ENCODE results near the gene GUCY1A1. TPM values are rescaled to one million over a fixed set of nuclear protein-coding genes. Genes with fewer than 3 reads are reported as not detected.

Gene GUCY1A1
- total and polyA plus RNA-seq, 2 donors (not counting 1 experiment from before 2014, with no cell fraction given): 8.1 to 10.7 TPM

DNA sequence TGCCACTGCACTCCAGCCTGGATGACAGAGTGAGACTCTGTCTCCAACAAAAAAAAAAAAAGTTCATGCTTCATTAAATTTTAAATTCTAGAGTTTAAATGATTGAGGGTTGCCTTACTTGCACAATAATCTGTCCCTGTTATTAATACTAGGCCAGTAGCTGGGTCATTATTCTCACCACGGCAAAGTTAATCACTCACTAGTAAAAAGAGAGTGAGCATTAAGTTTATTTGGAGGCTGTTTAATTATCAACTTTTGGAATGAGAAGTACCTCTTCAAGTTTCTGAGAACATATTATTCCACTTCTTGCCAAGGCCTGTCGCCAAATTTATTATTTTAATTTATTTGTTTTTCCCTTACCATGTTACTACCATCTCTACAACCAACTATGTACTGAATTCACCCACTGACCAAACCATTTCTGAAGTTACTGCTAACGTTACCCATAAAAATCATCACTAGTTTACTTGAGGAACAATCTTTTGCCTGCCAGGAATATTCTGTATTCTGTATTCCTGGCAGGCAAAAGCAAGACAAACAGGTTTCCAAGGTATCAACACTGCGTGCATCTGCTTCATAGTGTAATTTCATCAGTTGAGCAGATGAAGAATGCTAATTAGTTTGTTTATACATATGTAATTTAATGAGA lies 26.5 kb downstream of the GUCY1A1 start:
- H3K4me2 ChIP-seq (ENCODE audit: extremely low read depth, insufficient read depth, low read length): no peak overlapping the region
- no peak overlapping the region for H3K4me3 ChIP-seq (replicated peaks in 1 of 4; ENCODE audit: control extremely low read depth in 1 of 4, insufficient read depth in 1 of 4, low read depth in 3 of 4, low read length in 4 of 4)
- H3K9me3 ChIP-seq (ENCODE audit: control insufficient read depth, insufficient read depth, low read depth, low read length): no peaks in the 10 kb centered on the region
- H3K36me3 ChIP-seq (ENCODE audit: control insufficient read depth, insufficient read depth, low read length): no peaks in the 10 kb centered on the region
- no peak overlapping the region for H2AFZ ChIP-seq (ENCODE audit: low read length)
- H3K27me3 ChIP-seq (ENCODE audit: control insufficient read depth, insufficient read depth, low read length): no peaks in the 10 kb centered on the region
- H3K79me2 ChIP-seq (ENCODE audit: control insufficient read depth, insufficient read depth, low read length): no peaks in the 10 kb centered on the region
- no peak for TF ChIP-seq EZH2 (IDR thresholded peaks at IDR 0.05; ENCODE audit: low read length, missing control alignments)
- TF ChIP-seq, protein P1, sequence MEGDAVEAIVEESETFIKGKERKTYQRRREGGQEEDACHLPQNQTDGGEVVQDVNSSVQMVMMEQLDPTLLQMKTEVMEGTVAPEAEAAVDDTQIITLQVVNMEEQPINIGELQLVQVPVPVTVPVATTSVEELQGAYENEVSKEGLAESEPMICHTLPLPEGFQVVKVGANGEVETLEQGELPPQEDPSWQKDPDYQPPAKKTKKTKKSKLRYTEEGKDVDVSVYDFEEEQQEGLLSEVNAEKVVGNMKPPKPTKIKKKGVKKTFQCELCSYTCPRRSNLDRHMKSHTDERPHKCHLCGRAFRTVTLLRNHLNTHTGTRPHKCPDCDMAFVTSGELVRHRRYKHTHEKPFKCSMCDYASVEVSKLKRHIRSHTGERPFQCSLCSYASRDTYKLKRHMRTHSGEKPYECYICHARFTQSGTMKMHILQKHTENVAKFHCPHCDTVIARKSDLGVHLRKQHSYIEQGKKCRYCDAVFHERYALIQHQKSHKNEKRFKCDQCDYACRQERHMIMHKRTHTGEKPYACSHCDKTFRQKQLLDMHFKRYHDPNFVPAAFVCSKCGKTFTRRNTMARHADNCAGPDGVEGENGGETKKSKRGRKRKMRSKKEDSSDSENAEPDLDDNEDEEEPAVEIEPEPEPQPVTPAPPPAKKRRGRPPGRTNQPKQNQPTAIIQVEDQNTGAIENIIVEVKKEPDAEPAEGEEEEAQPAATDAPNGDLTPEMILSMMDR (conservative IDR thresholded peaks at IDR 0.05 in 1 of 2, IDR thresholded peaks at IDR 0.05 in 1 of 2; ENCODE audit: low read depth in 1 of 2, low read length in 2 of 2): no peak
- H4K20me1 ChIP-seq (ENCODE audit: control insufficient read depth, extremely low read depth, insufficient read depth, low read length): no peaks in the 10 kb centered on the region
- H3K9ac ChIP-seq (ENCODE audit: insufficient read depth, low read length): no peak overlapping the region
- H3K4me1 ChIP-seq (ENCODE audit: control insufficient read depth, extremely low read depth, insufficient read depth, low read length): no peaks in the 10 kb centered on the region
- H3K27ac ChIP-seq (ENCODE audit: insufficient read depth, low read length): no peak overlapping the region
- no peak for DNase-seq (ENCODE audit: low read depth in 2 of 2)

DNA sequence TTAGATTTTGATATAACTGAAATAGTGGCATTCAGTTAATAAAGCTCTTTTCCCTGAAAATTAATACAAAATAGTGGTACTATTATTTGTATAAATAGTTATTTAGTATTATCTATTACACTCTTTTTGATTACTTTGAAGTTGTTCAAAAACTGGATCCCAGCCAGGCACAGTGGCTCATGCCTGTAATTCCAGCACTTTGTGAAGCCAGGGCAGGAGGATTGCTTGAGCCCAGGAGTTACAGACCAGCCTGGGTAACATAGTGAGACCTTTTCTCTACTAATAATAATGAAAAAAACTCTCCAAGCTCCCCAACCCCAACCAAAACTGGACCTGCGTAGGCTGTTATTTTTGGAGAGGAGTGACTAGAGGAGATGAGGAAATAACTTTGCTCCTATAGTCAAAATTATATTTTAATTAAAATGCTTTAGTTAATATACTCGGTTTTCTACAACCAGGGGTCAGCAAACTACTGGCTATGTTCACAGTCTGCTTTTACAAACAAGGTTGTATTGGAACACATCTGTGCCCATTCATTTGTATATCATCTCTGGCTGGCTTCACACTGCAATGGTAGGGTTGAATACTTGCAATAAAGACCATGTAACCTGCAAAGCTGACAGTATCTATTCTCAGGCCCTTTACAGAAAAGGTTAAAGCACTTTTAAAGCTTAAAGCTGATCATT lies 27.6 kb downstream of the GUCY1A1 start:
- Histone ChIP-seq H3K36me3 (ENCODE audit: control insufficient read depth, insufficient read depth, low read length) (no peaks in the 10 kb centered on the region), H4K20me1 (ENCODE audit: control insufficient read depth, extremely low read depth, insufficient read depth, low read length) (no peaks in the 10 kb centered on the region), H2AFZ (ENCODE audit: low read length) (no peak overlapping the region), H3K27me3 (ENCODE audit: control insufficient read depth, insufficient read depth, low read length) (no peaks in the 10 kb centered on the region), H3K79me2 (ENCODE audit: control insufficient read depth, insufficient read depth, low read length) (no peaks in the 10 kb centered on the region), H3K4me2 (ENCODE audit: extremely low read depth, insufficient read depth, low read length) (no peak overlapping the region), H3K27ac (ENCODE audit: insufficient read depth, low read length) (no peak overlapping the region), H3K9ac (ENCODE audit: insufficient read depth, low read length) (no peak overlapping the region), H3K9me3 (ENCODE audit: control insufficient read depth, insufficient read depth, low read depth, low read length) (no peaks in the 10 kb centered on the region), H3K4me3 (replicated peaks in 1 of 4; ENCODE audit: control extremely low read depth in 1 of 4, insufficient read depth in 1 of 4, low read depth in 3 of 4, low read length in 4 of 4) (no peak overlapping the region), H3K4me1 (ENCODE audit: control insufficient read depth, extremely low read depth, insufficient read depth, low read length) (no peaks in the 10 kb centered on the region)
- no peak for DNase-seq (ENCODE audit: low read depth in 2 of 2)
- TF ChIP-seq, protein P1 (conservative IDR thresholded peaks at IDR 0.05 in 1 of 2, IDR thresholded peaks at IDR 0.05 in 1 of 2; ENCODE audit: low read depth in 1 of 2, low read length in 2 of 2): no peak
- no peak for TF ChIP-seq EZH2 (IDR thresholded peaks at IDR 0.05; ENCODE audit: low read length, missing control alignments)

DNA sequence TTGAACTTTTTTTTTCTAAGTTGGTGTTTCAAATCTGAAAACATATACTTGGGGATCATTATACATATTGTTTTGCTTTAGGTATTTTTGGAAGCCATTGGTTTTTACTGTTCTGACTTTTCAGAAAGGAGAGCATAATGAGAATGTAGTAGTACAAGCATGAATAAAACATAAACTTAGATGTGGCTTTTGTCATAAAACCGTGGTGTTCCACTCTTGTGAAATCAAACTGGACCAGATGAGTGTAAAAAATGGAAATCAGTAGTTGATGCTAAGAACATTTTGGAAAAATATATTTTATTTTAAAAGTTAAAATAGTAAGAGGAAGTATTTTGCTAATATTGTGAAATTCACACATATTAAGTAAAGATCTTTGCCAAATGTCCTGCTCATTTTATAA lies 29.6 kb downstream of the GUCY1A1 start:
- Histone ChIP-seq H3K4me2 (ENCODE audit: extremely low read depth, insufficient read depth, low read length) (no peak overlapping the region), H3K4me1 (ENCODE audit: control insufficient read depth, extremely low read depth, insufficient read depth, low read length) (no peaks in the 10 kb centered on the region), H3K27me3 (ENCODE audit: control insufficient read depth, insufficient read depth, low read length) (no peaks in the 10 kb centered on the region), H3K27ac (ENCODE audit: insufficient read depth, low read length) (no peak overlapping the region), H3K36me3 (ENCODE audit: control insufficient read depth, insufficient read depth, low read length) (no peaks in the 10 kb centered on the region), H3K4me3 (replicated peaks in 1 of 4; ENCODE audit: control extremely low read depth in 1 of 4, insufficient read depth in 1 of 4, low read depth in 3 of 4, low read length in 4 of 4) (no peak overlapping the region), H4K20me1 (ENCODE audit: control insufficient read depth, extremely low read depth, insufficient read depth, low read length) (no peaks in the 10 kb centered on the region), H3K79me2 (ENCODE audit: control insufficient read depth, insufficient read depth, low read length) (no peaks in the 10 kb centered on the region), H3K9me3 (ENCODE audit: control insufficient read depth, insufficient read depth, low read depth, low read length) (no peaks in the 10 kb centered on the region), H2AFZ (ENCODE audit: low read length) (no peak overlapping the region), H3K9ac (ENCODE audit: insufficient read depth, low read length) (no peak overlapping the region)
- no peak for TF ChIP-seq EZH2 (IDR thresholded peaks at IDR 0.05; ENCODE audit: low read length, missing control alignments)
- no peak for DNase-seq (ENCODE audit: low read depth in 2 of 2)

Measured in fibroblast of lung (primary cell).